ENCODE measurements around the gene ADGRF1.
"Not testable (repeated sequence)": the region's sequence is repeated elsewhere in the genome, so short reads cannot be mapped to it uniquely, and the experiment has no call there.

DNA sequence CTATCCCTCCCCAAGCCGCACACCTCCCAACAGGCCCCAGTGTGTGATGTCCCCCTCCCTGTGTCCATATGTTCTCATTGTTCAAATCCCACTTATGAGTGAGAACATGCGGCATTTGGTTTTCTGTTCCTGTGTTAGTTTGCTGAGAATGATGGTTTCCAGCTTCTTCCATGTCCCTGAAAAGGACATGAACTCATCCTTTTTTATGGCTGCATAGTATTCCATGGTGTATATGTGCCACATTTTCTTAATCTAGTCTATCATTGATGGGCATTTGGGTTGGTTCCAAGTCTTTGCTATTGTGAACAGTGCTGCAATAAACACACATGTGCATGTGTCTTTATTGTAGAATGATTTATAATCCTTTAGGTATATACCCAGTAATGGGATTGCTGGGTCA is 12.2 kb upstream of the ADGRF1 start:
- TF ChIP-seq CTCF, POLR2A (IDR thresholded peaks at IDR 0.05): not testable (repeated sequence)

Data from lower leg skin (tissue), 3 donors.